Measurements from ENCODE around the gene GTF2IRD1. TPM values are rescaled to one million over a fixed set of nuclear protein-coding genes. Genes with fewer than 3 reads are reported as not detected.

Gene GTF2IRD1
- total RNA-seq, 1 experiment from 2014 or later, result 9.9 TPM

DNA sequence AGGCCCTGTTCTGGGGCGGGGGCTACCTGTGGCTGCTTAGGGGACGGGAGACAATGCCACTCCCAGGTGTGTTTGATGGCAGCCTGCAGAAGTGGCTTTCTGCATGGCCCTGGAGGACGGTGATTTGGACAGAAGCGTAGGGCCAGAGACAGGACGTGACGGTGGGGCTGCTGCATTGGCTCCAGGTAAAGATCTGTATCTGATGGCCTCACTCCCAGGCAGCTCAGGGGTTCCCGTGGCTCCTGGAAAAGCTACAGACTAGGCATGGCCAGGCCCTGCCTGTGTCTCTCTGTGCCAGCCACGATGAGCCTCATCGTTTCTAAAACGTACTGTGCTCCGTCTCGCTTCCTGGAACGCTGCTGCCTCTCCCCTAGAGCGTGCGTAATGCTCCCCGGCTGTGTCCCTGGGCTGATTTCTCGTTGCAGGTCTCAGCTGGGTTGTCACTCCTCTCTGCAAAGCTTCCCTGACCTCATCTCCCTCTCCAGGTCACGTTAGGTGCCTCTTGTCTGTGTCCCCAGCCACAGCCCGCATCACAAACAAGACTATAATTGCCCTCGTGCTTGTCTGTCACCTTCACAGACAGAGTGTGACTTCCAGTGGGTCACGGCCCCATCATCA is 12.6 kb downstream of the GTF2IRD1 start:
- Histone ChIP-seq H3K4me3 (no peak overlapping the region), H3K27me3 (replicated peaks) (no peaks in the 10 kb centered on the region), H3K4me1 (replicated peaks) (no peaks in the 10 kb centered on the region), H3K9me3 (replicated peaks) (no peaks in the 10 kb centered on the region), H3K36me3 (no peaks in the 10 kb centered on the region), H3K27ac (no peak overlapping the region)
- no peak for DNase-seq (ENCODE audit: low read depth in 1 of 2, low spot score in 2 of 2)

DNA sequence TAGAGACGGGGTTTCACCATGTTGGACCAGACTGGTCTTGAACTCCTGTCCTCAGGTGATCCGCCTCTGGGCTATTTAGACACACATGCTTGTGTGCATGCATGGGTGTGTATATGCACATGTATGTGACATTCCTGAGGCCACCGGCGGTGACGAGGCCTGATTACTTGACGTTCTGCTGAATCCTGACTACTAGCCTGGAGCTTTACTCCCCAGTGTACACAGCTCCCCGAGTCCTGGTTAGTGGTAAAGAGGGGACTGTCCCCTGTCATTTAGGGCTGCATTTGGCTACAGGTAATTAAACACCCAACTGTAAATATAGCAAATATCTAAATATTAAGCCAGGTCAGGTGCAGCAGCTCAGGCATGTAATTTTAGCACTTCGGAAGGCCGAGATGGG is 14.2 kb downstream of the GTF2IRD1 start:
- Histone ChIP-seq H3K36me3 (no peaks in the 10 kb centered on the region), H3K27me3 (replicated peaks) (no peaks in the 10 kb centered on the region), H3K4me3 (no peak overlapping the region), H3K4me1 (replicated peaks) (no peaks in the 10 kb centered on the region), H3K27ac (no peak overlapping the region), H3K9me3 (replicated peaks) (no peaks in the 10 kb centered on the region)
- no peak for DNase-seq (ENCODE audit: low read depth in 1 of 2, low spot score in 2 of 2)

DNA sequence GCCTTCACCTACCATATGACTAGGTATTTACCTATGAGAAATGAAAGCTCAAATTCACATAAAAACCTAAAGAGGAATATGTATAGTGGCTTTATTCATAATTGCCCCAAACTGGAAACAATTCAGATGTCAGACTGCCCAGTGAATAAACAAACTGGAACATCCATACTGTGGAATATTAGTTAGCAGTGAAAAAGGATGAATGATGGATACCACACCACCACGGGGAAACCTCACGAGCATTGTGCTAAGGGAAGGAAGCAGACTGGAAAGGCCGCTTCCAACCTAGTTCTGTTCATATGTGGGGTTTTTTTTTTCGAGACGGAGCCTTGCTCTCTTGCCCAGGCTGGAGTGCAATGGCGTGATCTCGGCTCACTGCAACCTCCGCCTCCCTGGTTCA is 16.8 kb downstream of the GTF2IRD1 start:
- Histone ChIP-seq H3K36me3 (peaks cover 5% of the 10 kb centered on the region), H3K9me3 (replicated peaks) (no peaks in the 10 kb centered on the region), H3K4me1 (replicated peaks) (peaks cover 7% of the 10 kb centered on the region), H3K4me3 (no peak overlapping the region), H3K27me3 (replicated peaks) (no peaks in the 10 kb centered on the region), H3K27ac (no peak overlapping the region)
- DNase-seq (ENCODE audit: low read depth in 1 of 2, low spot score in 2 of 2), result no peak

DNA sequence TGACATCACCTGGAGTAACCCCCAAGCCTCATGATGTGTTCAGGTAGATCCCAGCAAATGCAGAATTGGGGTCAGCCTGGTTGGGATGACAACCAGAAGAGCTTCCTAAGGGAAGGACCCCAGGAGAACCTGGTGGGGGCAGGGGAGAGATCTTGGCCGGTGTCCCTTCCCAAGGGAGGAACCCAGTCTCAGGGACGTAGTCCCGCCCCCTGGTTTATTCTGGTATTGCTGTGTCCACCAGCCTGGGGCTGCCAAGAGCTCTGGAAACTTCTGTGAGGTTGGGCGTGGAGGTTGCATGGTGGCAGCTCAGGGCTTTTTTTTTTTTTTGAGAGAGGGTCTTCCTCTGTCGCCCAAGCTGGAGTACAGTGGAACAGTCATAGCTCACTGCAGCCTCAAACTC is 19.4 kb downstream of the GTF2IRD1 start:
- Histone ChIP-seq H3K27ac (no peak overlapping the region), H3K27me3 (replicated peaks) (no peaks in the 10 kb centered on the region), H3K36me3 (peaks cover 5% of the 10 kb centered on the region), H3K9me3 (replicated peaks) (no peaks in the 10 kb centered on the region), H3K4me3 (no peak overlapping the region), H3K4me1 (replicated peaks) (peaks cover 19% of the 10 kb centered on the region)
- DNase-seq (ENCODE audit: low read depth in 1 of 2, low spot score in 2 of 2), result no peak

DNA sequence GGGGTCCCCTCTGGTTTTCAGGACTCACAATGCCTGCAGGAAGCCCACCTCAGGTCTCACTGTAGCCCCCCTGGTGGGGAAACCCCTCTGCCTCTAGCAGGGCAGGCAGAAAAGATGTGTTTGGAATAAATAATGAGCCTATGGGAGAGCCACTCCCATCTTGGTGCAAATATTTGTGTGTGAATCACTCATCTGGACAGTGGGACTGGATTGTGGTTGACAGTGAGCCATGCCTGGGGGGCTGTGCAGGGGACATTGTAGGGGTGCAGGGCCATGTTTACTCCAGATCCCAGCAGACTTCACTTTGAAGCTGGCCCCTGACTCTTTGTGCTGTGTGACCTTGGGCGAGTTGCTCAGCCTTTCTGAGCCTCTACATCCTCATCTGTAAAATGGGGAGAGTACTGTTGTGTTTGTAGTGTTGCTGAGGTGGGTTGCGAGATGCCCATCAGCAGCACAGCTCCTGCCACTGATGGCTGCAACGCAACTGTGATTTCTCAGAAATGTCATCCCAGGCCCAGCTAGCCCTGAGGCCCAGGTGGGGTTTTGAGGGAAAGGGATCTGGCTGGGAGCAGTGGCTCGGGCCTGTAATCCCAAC is 20.7 kb downstream of the GTF2IRD1 start:
- Histone ChIP-seq H3K4me3 (no peak overlapping the region), H3K36me3 (peaks cover 5% of the 10 kb centered on the region), H3K9me3 (replicated peaks) (no peaks in the 10 kb centered on the region), H3K4me1 (replicated peaks) (peaks cover 28% of the 10 kb centered on the region), H3K27me3 (replicated peaks) (no peaks in the 10 kb centered on the region), H3K27ac (no peak overlapping the region)
- no peak for DNase-seq (ENCODE audit: low read depth in 1 of 2, low spot score in 2 of 2)

DNA sequence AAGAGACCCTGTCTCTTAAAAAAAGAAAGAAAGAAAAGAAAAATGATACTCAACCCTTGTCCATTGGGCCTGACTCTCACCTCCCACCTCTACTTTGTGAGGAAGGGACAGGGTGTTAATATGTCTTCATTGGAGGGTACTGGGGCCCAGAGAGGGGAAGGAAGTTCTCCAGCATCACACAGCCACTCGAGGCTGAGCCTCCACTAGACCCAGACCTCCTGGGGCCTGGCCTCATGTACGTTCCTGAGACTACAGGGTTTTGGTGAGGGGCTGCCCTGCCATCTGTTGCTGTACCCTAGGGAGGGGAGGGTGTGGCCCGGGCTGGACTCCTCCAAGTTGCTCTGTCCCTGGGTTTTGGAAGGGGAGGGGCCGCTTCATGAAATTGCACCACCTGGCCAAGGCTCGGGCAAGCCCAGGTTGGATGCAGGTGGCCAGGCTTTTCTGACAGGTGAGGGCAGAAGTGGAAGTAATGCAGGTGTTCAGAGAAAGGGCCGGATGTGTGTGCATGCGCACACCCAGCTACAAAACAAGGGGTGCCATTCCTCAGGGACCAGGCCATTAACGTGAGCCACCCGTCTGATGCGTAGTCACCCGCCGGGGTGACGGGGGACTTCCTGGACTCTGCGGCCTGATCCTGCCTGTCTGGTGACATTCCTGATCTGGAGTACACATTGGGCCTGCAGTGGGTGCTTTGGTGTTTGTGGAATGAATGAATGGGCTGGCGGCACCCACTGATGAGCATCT is 21.7 kb downstream of the GTF2IRD1 start:
- Histone ChIP-seq H3K36me3 (peaks cover 5% of the 10 kb centered on the region), H3K27ac (no peak overlapping the region), H3K4me1 (replicated peaks) (peaks cover 30% of the 10 kb centered on the region), H3K4me3 (no peak overlapping the region), H3K9me3 (replicated peaks) (no peaks in the 10 kb centered on the region), H3K27me3 (replicated peaks) (no peaks in the 10 kb centered on the region)
- no peak for DNase-seq (ENCODE audit: low read depth in 1 of 2, low spot score in 2 of 2)

DNA sequence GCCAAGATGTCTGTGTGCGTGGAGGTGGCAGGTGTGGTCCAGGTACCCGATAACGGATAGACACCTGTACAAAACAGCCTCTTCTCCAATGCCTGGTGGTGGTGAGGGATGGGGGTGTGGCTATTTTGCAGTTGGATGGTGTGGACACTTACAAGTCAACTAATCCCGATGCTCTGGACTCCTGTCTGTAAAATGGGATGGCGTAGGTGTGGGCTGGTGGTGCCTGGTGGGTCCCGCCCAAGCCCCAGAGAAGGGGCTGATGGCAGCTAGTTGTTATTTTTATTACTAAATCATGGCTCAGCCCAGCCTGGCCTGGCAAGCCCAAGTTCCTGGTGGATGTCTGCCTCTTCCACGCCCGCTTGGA is 22.3 kb downstream of the GTF2IRD1 start:
- peaks cover 36% of the 10 kb centered on the region for H3K4me1 ChIP-seq (replicated peaks)
- H3K36me3 ChIP-seq, result peaks cover 5% of the 10 kb centered on the region
- DNase-seq (ENCODE audit: low read depth in 1 of 2, low spot score in 2 of 2), result no peak
- no peaks in the 10 kb centered on the region for H3K27me3 ChIP-seq (replicated peaks)
- no peaks in the 10 kb centered on the region for H3K9me3 ChIP-seq (replicated peaks)
- no peak overlapping the region for H3K4me3 ChIP-seq
- no peak overlapping the region for H3K27ac ChIP-seq

DNA sequence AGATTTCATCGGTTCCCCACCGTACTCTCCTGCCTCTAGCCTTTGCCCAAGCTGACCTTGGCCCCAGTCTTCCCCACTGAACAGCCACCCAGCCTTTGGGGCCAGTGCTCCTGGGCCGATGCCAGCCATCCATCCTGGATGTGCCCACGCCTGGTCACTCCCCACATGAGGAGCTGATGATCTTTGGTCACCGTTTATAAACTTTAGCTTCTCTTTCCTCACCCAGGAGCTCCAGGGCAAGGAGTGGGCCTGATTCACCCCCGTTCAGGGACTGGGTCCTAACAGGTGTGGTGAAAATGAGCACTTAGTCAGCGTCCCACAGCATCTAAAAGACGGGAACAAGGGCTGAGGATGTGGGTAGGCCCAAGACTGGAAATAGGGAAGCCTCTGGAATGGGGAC is 22.9 kb downstream of the GTF2IRD1 start:
- Histone ChIP-seq H3K27me3 (replicated peaks) (no peaks in the 10 kb centered on the region), H3K9me3 (replicated peaks) (no peaks in the 10 kb centered on the region), H3K4me3 (no peak overlapping the region), H3K27ac (no peak overlapping the region), H3K4me1 (replicated peaks) (peaks cover 43% of the 10 kb centered on the region), H3K36me3 (peaks cover 5% of the 10 kb centered on the region)
- DNase-seq (ENCODE audit: low read depth in 1 of 2, low spot score in 2 of 2), result no peak

DNA sequence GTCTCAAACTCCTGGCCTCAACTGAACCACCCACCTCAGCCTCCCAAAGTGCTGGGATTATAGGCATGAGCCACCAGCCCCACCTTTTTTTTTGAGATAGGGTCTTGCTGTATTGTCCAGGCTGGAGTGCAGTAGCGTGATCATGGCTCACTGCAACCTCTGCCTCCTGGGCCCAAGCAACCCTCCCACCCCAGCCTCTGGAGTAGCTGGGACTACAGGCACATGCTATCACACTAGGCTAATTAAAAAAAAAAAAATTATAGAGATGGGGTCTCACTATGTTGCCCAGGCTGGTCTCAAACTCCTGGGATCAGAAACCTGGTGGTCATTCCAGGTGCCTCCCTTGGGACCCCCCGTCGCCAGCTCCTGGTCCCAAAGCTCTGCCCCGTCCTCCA is 25.0 kb downstream of the GTF2IRD1 start:
- no peak for DNase-seq (ENCODE audit: low read depth in 1 of 2, low spot score in 2 of 2)
- H3K4me3 ChIP-seq, result no peak overlapping the region
- peaks cover 63% of the 10 kb centered on the region for H3K4me1 ChIP-seq (replicated peaks)
- peak overlapping the region; percentile 52 for H3K27ac ChIP-seq
- H3K27me3 ChIP-seq (replicated peaks), result no peaks in the 10 kb centered on the region
- peaks cover 5% of the 10 kb centered on the region for H3K36me3 ChIP-seq
- no peaks in the 10 kb centered on the region for H3K9me3 ChIP-seq (replicated peaks)

DNA sequence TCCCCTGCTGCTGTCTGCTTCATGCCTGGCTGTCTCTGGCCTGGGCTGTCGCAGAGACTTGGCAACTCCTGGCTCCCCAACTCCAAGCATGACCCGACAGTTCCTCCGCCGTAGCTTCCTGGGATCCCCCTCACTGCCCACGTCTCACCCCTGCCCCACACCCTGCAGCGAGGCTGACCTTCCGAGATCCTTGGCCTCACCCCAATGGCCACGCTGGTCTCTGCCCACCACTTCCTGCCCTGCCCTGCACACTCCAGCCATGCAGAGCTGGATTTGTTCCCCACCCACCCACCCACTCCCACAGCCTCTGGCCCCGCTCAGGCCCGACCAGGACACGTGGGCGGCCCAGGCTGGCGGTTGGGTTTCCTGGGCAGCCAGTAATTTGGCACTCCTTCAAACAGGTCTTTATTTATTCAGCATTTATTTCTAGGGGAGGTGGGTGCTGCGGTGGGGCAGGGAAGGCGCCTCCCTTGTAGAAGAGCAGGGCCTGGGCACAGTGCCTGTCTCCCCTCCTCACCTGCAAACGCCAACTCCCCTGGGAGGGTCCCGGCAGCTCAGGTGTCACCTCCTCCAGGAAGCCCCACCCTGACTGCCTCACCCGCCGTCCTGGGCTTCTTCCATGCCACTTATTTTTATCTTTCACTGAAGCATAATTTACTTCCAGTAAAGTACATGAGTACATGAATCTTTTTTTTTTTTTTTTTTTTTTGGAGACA is 25.5 kb downstream of the GTF2IRD1 start:
- H3K4me3 ChIP-seq, result no peak overlapping the region
- no peak for DNase-seq (ENCODE audit: low read depth in 1 of 2, low spot score in 2 of 2)
- H3K27me3 ChIP-seq (replicated peaks), result no peaks in the 10 kb centered on the region
- peaks cover 4% of the 10 kb centered on the region for H3K36me3 ChIP-seq
- H3K27ac ChIP-seq, result no peak overlapping the region
- no peaks in the 10 kb centered on the region for H3K9me3 ChIP-seq (replicated peaks)
- H3K4me1 ChIP-seq (replicated peaks), result peaks cover 66% of the 10 kb centered on the region

DNA sequence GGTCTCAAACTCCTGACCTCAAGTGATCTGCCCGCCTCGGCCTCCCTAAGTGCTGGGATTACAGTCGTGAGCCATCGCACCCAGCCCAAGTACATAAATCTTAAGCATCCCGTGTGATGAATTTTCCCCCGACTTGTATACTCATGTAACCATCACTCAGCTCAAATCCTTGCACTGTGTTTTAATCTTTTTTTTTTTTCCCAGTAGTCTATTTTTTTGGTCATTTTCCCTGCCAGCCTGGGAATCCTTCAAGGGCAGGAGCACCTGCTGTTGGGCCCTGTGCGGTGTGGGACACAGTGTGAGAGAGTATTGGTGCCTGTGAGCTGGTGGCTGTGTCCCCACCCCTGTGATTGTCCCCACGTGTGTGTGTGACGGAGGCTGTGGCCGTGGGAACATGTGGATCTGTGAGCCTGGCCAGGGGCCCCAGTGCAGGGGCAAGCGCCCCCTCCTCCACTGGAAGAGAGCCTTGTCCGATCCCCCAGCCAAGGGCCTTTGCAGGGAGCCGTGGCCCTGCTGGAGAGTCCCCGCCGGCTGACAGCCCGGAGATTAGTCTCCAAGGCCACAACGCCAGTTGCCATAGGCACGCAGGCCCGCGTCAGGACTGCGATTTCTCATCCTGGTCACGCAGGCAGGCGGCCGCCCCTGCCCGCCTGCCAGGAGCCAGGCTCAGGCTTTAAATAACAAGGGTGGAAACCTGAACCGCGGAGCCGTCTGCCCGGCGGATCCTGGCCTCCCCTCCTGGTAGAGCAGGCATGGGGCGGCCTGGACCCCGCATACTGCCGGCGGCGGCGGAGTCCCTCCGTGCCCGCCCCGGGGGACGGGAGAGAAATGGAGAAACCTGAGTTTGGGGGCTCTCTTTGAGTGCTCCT is 26.5 kb downstream of the GTF2IRD1 start:
- Histone ChIP-seq H3K4me1 (replicated peaks) (peaks cover 67% of the 10 kb centered on the region), H3K27ac (0 out of 2 replicates have a peak overlapping the region, but pooled peaks have one; percentile 14), H3K9me3 (replicated peaks) (no peaks in the 10 kb centered on the region), H3K36me3 (peaks cover 2% of the 10 kb centered on the region; the same call in 1 of the 2 replicates), H3K4me3 (no peak overlapping the region), H3K27me3 (replicated peaks) (no peaks in the 10 kb centered on the region)
- no peak for DNase-seq (ENCODE audit: low read depth in 1 of 2, low spot score in 2 of 2)

DNA sequence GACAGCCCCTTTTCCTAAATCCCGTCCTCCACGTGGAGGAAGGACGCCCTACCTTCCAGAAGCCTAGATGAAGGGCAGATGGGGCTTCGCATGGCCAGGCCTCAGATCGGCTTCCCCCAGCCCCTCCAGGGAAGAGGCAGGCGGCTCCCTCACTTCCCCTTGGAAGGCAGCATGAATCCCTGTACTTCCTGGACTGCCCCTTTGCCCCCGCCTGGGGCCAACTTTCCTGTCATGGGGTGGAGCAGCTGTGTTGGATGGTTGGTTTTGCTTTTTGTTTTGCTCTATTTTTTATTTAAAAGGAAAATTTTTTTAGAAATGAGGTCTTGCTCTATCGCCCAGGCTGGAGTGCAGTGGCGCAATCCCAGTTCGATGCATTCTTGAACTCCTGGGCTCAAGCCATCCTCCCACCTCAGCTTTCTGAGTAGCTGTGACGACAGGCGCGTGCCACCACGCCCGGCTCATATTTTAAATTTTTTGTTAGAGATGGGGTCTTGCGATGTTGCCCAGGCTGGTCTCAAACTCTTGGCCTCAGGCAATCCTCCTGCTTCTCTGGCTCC is 27.2 kb downstream of the GTF2IRD1 start:
- H3K4me3 ChIP-seq, result no peak overlapping the region
- no peak for DNase-seq (ENCODE audit: low read depth in 1 of 2, low spot score in 2 of 2)
- no peaks in the 10 kb centered on the region for H3K9me3 ChIP-seq (replicated peaks)
- peaks cover 2% of the 10 kb centered on the region; the same call in 1 of the 2 replicates for H3K36me3 ChIP-seq
- no peaks in the 10 kb centered on the region for H3K27me3 ChIP-seq (replicated peaks)
- H3K27ac ChIP-seq, result peak overlapping the region; percentile 14; the same call in 1 of the 2 replicates
- peaks cover 68% of the 10 kb centered on the region for H3K4me1 ChIP-seq (replicated peaks)

All from SJSA1 (cell line).